ENCODE measurements around the gene CELA3A.

The CELA3A gene

GRCh38 chr1:22052115-22053016 is 50.9 kb downstream of the CELA3A start, which contains the start of gene CDC42:
Gene CDC42 (plus strand): TSS chr1:22052709. CDS start chr1:22078479, 25,770 bp downstream.
- peak; percentile 98 for DNase-seq

- DNase-seq: peak; percentile 84
These were observed 51.8 kb downstream of the CELA3A start for GRCh38 chr1:22053017-22053860.

- DNase-seq: no peak
These were observed 52.7 kb downstream of the CELA3A start for GRCh38 chr1:22053861-22054770.

GRCh38 chr1:22055463-22055862 is 54.0 kb downstream of the CELA3A start:
- no peak for DNase-seq

GRCh38 chr1:22056043-22056442 is 54.6 kb downstream of the CELA3A start:
- no peak for DNase-seq

- DNase-seq: no peak
These were observed 55.5 kb downstream of the CELA3A start for GRCh38 chr1:22056936-22057335.

GRCh38 chr1:22057861-22058260 is 56.4 kb downstream of the CELA3A start:
- DNase-seq: no peak
